Dermis blood vessel endothelial cell (primary cell): Measurements from ENCODE around the gene ETV1. TPM values are rescaled to one million over a fixed set of nuclear protein-coding genes. Genes with fewer than 3 reads are reported as not detected.
"Not testable (repeated sequence)": the region's sequence is repeated elsewhere in the genome, so short reads cannot be mapped to it uniquely, and the experiment has no call there.

ENCODE experiments used
- DNase-seq: peaks from one replicate; pipeline ENCODE4 v3.0.0; 2010
- total RNA-seq: library from RNA; depleted of rRNA; stranded (reverse); fragments of >200 nt; gene quantifications from 2 replicates; pipeline ENCODE4 v1.2.3, GENCODE V29; 2014

Gene ETV1
- total RNA-seq, 1 donor from 2014 or later, result 5.6 TPM

DNA sequence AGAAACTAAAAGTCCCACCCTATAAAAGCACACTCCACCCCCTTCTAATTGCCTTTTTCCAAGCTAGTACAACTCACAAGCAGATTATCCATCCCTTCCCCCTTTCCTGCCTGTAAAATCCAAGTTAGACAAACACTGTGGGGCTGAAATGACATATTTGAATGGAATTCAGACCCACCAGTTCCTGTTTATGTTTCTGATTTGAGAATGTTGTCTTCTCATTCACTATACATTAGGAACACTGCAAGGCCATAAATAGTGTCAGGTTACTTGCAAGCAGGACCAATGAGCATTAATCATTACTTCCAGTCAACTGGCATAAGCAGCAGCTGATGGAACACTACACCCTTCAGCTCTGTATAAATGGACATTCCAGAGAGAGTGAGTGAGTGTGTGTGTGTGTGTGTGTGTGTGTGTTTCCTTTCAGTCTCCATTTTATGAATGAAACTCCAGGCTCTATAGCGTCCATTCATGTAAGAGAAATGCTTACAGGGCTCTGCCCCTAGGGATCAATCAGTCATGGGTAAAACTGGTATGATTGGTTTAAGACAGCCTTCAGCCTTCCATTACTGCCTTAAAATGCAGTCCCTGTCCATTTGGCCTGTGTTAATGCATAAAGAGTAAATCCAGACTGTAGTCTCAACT is 69.3 kb downstream of the ETV1 start:
- DNase-seq, result peak; percentile 99

DNA sequence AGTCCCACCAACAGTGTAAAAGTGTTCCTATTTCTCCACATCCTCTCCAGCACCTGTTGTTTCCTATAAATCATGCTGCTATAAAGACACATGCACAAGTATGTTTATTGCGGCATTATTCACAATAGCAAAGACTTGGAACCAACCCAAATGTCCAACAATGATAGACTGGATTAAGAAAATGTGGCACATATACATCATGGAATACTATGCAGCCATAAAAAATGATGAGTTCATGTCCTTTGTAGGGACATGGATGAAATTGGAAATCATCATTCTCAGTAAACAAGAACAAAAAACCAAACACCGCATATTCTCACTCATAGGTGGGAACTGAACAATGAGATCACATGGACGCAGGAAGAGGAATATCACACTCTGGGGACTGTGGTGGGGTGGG is 71.1 kb downstream of the ETV1 start:
- DNase-seq, result not testable (repeated sequence)

DNA sequence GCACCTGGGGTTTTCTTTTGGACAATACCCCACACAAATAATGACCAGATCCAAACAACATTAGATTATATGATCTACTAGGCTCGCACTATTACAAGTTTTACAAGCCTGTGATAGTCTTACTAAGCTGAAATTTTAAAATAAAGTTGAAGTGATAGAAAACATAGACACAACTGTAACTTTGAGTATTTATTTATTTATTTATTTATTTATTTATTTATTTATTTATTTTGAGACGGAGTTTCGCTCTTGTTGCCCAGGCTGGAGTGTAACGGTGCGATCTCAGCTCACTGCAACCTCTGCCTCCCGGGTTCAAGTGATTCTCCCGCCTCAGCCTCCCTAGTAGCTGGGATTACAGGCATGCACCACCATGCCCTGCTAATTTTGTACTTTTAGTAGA is 72.4 kb downstream of the ETV1 start:
- DNase-seq, result not testable (repeated sequence)

DNA sequence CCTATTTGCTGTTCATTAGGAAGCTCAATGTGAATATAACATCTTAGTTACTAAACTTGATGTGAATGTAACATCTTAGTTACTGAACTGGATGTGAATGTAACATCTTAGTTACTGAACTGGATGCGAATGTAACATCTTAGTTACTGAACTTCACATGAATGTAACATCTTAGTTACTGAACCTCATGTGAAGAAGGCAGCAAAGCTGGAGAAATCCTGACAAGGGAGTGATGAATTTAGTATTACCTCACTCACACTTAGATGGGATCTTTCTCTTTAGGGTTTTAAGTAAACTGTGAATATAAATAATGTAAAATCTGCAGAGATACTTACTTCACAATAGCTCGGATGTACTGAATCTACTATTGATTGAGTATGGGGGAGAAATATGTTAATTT is 73.6 kb downstream of the ETV1 start:
- no peak for DNase-seq

DNA sequence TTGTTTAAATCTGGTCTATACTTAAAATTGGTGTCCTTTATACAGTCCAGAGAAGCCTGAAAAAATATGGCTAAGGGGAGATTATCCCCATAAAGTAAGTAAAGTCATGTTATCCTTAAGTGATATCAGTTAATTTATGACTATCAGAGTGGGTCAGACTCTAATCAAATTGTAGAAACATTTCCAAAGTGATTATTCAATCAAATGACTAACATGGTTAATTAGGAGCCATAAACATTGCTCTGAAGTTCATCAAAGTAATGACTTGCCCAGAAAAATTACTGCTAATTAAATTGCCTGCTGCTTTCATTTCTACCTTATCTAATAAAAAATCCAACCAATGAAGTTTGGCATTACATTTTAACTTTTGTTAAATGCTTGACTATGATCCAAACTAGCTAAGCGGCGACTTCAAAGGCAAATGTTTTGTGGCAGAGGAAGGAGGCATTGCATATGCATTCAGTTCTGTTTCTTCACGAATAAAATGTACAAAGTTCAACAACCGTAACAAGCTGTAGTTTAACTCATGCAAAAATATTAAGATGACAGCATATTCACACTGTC is 76.7 kb downstream of the ETV1 start:
- no peak for DNase-seq

DNA sequence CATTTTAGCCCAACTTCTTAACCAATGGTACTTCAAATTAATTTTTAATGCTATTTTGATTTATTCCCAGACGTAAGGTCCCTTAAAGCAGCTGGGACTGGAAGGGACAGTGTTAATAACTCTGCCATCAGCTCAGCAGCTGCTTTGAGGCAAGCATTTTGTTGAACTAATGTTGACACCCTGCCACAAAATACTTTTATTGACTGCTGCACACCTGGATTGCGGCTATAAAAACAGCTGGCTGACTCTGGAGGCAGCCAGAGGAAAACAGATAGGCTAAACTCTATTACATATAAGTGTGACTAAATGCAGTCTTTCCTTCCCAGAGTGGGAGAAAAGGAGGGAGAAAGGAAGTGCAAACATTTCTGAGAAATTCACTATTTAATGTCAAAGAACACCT is 77.6 kb downstream of the ETV1 start:
- no peak for DNase-seq

DNA sequence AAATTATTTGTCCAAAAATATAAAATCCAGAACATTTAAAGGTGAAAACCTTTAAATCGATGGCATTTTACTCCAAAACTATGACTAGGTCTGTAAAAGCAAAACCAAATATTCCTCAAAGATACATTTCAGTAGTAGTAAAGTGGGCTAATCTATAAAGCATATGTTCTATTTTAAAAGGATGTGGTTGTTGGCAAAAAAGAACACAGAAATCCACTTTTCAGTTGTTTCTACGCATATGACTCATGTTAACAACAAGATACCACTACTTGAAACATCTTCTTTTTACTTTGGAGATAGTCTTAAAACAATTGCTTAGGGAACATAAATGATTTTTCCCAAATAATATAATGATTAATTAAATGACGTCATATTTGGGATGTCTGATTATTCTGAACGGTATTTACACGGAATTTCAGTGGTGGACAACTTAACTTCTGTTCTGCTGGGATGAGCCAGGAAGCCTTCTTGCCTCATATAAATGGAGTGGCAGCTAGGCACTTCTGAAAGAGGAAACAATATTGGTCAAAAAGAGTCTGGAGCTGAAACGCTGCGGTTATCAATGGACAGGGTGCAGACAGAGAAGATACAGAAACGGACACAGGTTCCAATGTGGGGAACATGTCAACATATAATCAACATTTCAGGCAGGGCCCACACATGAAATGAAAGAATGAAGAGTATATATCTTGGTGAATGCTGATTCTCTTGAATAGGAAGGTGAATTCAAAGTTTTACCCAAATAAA is 78.5 kb downstream of the ETV1 start:
- no peak for DNase-seq

DNA sequence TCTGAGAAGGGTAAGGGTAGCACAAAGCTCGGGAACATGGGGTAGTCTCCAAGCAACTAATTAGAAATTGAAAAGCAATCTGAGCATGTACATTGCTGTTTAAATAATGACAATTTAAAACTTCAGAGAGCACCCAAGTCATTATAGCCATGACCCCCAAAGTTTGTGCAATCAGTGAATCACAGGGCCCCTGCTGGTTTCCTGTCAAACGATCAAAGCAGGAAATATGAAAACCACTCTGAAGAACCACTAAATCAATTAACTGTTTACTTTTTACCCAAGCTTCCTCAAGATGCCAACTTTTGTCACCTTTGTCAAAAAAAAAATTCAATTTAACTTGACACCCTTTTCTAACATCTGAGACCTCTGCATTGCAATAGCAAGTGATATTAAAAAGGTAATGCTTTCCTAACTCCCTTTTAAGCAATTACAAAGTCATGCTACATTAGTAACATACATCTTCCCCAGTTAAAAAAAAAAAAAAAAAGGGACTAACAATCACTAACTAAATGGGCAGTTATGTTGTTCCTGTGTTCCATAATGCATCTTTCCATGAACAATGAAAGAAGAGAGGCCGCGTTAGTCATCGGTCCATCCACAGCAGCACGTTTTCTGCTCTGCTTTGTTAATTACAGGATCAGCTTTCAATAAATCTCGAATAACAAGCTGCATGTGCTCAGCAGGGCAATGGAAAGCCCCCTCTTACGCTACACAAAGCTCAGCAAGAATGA is 80.6 kb downstream of the ETV1 start:
- DNase-seq, result peak; percentile 41

DNA sequence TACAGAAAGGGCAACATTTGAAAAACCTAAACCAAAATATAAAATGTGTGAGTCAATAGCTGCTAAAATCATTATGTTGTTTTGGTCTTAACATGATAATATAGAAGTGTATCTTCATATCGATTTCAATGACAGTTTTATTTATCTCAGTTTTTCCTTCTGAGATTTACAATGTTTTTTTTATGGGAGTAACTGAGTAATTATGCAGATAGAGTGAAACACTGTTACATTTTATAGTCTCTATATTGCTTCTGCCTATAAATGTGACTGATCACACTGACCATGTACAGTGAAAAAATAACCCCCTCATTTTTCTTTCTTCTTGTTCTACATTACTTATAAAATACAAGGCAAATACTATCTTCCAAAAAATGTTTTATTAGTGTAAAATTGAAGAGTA is 81.6 kb downstream of the ETV1 start:
- DNase-seq, result no peak

DNA sequence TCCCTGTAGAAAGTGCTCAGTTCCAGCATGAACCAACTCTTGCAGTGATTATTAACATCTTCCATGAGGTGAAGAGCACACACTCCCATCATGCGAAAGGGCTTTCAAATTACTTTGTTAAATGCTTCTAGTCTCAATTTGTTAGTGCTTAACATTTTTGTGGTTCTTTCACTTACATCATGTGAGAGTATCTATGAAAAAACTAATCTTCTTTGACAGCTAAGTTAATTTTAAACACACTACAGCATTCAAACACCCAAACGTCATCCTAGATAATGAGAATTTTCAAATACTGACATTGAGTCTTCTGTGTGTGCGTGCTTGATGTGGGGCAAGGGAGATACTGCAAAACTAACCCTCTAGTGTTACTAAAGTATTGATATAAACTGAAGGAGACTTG is 84.8 kb downstream of the ETV1 start:
- no peak for DNase-seq

DNA sequence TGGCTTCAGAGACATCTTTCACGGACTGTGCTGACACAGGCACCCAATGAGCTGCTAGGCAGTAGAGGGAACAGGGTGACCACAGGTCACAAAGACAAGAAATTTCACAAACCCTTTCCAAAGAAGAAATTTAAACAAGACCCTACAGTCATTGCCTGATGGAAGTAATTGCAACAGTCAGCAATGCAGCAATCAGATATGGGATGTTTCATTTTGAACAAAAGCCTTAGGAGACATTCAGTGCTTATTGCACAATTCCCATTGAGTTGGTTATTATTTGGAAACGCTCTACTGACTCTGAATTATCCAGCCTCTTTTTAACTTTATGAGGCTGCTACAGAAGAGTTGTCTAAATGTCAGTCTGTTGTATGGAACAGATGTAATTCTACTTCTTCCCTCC is 85.5 kb downstream of the ETV1 start:
- DNase-seq, result no peak

DNA sequence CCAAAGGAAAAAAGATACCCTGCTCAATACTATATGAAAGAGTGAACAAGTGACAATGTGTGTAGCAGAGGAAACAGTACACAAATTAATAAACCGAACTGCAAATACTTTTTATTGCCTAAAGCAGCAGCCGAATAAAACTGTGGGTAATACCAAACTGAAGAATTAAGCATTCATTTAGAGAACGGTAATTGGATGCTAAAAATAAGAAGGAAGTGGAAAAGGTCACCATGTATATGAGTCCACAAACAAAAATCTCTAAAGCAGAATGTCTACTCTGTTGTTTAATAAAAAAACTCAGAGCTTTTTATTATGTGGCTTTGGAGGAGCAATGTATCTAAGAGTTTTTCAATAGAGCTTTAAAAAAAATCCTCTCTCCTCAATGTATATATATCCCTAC is 87.9 kb downstream of the ETV1 start:
- DNase-seq, result no peak

DNA sequence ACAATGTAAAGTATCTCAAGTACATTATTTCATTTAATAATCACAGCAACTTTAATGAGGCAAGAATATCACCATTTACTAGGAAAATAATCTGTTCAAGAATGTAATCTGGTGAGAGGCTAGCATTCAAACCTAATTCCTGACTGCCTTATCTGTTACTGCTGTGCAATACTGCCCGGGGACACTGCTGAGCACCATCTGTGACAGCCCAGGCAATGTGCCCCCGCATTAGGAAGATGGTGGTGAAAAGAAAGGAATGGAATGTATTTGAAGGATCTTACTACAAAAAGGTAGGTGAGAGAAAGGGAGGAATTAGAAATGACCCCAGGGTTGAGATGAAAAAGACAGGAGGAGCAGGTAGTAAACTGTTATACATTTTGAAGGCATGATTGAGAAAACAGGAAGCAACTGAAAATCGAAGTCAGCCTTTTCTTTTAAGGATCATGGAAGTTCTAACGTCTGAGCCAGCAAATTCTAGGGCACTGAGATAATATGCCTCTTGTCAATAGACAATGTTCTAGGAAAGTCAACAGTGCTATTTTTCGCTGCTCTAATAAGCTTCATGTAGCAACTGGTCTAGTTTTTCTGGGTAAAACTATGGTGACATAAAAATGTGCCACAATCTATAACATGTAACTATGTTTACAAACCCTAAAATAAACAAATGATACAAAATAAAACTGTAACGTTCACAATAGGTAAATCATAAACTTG is 90.4 kb downstream of the ETV1 start:
- no peak for DNase-seq

DNA sequence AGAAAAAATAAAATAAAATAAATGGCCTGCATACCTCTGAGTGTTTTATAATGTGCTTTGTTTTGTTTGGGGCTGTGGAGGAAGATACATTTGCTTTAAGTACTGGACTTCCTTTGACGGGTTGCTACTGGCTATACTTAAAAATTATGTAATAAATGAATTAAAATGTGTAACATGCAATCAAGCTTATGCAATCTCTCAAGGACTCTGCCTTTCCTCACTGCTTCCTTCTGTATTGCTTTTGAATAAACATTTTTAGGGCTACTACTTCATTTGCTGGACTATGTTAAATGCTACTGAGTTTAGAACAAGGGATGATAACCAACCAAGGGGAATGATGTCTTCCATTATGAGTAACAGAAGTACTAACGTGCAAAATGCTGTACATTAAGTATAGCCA is 91.6 kb downstream of the ETV1 start:
- DNase-seq, result no peak

DNA sequence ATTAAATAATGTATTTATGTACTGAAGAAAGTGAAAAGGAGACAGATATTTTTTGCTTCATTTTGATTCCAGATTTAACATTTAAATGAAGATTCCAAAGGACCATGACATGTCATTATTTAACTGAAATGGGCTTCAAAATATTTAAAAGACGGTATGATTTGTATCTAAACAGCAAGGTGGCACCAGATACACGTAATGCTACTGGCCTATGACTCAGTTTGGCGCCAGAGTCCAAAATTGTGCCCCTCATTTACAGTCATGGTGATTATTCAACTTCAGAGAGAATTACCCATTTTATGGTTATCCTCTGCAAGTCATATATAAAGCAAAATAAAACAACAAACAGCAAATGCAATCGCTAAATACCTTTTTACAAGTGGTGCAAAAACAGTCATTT is 94.5 kb downstream of the ETV1 start:
- DNase-seq, result no peak

DNA sequence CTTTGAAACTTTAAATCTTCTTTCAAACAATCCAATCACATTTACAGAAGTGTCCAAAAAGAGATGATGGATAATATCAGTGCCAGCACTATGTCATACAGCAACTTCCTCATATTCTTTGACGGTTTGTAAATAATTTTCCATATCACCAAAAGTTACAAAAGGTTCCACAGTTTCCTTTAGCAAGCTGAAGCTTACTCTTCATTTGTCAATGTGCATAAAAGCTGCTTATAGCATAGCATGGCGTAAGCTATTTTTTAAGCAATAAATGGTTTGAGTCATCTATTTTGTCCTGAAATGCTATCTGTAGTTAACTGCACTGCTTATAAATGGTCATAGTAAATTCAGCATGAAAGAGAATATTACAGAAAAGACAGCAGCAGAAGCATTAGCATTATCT is 95.1 kb downstream of the ETV1 start:
- no peak for DNase-seq

DNA sequence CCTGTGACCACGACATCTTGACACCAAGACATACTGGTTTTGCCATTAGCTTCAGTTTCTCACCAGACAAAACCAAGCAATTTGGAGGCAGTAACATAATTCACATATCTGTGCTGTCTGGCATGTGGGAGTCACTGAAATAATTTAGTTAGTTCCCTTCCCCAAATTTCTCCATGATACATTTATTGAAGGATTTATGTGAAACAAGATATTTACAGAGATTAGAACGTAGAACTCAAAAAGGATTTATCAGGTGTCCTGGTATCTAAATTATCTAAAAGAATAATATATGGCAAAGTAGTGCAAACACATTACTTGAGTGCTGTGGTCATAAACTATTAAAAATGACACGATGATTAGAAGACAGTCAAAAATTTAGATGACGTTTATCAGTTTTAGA is 98.7 kb downstream of the ETV1 start:
- no peak for DNase-seq

DNA sequence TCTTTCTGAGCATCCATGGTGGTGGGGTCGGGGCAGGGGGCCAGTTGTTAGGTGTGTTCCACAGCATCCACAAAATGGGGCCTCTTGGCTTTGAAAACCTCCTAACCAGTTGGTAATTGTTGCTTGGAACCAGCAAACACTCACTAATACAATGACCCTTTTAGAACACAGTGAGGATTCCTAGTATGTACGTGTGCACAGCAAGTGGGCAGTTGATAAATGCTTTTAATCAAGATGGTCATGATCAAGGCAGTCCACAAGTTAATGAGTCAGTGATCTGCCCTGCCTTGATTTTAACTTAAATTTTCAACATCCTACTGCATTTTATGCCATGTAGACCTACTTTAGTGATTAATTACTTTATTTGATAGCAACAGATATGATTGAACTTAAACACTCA is 103.1 kb downstream of the ETV1 start:
- no peak for DNase-seq

DNA sequence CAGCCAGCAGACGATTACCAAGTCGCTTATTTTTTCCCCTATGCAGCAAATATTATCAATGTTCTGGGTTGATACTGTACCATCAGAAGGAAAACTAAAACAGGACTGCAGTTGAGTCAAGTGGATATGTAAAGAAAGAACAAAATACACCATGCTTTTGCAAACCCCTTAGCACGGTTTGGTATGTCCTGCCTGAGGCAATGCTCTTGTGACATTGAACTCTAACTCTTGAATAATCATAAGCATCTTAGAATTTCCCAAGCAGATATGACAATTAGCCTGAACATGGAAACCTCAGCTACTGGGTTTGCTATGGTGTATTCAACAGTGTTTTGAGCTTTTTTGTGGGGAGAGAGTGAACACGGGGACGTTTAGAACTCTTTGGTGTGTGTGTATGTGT is 107.4 kb downstream of the ETV1 start:
- no peak for DNase-seq

DNA sequence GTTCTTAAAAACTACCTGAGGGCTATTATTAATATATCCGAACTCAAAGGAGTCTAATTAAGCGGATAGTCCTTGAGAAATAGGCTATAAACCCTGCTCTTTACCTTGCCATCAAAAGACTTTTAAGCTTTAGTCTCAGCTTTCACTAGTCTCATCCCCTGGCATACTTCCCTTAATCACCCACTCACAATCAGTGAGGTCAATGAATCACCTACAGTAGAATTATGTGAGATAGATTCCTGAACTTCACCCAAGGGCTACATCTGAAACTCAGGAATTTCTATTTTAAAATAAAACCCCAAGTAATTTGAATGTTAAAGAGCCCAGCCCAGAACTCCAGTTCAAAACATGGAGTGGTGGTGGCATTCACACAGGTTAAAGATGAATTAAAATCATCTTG is 108.7 kb downstream of the ETV1 start:
- DNase-seq, result no peak

DNA sequence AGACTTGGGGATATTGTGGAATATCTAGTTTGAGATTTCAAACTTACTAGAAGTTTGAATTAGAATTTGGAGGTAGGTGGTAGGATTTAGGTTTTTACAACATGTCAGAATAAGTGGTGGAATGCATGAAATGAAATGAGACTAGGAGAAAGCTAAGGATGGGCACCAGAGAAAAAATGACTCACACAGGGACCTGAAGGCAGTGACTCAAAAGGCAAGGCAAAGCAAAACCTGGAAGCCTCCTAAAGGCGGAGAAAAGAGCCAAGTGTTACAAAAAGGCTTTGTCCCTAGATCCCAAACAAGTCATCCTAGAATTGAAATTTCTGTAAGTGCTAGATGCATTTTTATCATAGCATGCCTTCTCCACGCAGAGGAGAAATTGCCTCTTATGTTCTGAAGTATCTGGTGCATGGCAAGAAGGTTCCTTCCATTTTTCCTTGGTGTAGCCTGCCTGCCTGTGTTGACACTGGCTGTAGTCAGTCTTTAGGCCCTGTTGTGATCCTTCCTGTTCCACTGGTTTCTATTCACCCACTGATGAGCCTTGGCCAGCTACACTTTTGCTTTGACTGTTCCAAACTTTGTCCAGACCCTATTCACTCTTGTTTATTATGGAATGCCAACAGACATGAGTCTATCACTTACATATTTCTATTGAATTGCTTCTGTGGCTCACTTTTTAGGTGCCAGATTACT is 109.3 kb downstream of the ETV1 start:
- DNase-seq, result no peak

DNA sequence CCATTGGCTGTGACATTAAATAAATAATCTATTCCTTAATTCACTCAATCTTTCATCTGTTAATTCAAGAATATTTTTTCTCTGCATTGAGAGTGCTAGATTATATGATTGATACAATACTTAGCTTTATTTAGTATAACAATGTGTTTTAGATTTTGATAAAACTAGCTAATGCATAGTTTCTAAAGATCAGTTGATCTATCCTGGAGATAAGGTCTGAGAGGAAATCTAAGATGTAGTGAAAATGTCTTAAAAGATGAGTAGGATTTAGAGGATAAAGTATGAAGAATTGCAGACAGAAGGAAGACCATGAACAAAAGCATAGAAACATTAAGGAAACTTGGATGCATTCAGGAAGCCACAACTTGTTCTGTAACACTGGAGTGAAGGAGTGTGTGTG is 110.3 kb downstream of the ETV1 start:
- no peak for DNase-seq
